Ramos (cell line): ENCODE results near the gene ZNF491.
"Not testable (repeated sequence)": the region's sequence is repeated elsewhere in the genome, so short reads cannot be mapped to it uniquely, and the experiment has no call there.

Source experiments
- in situ Hi-C: fragments of 300-500 bp; cut with MboI; formaldehyde crosslinking; loops from one replicate; pipeline ENCODE4 v1.14.3; 2022; ENCODE audit warnings: low sequenced_read_pairs; ENCODE audit not compliant: unreplicated experiment

Gene ZNF491

DNA sequence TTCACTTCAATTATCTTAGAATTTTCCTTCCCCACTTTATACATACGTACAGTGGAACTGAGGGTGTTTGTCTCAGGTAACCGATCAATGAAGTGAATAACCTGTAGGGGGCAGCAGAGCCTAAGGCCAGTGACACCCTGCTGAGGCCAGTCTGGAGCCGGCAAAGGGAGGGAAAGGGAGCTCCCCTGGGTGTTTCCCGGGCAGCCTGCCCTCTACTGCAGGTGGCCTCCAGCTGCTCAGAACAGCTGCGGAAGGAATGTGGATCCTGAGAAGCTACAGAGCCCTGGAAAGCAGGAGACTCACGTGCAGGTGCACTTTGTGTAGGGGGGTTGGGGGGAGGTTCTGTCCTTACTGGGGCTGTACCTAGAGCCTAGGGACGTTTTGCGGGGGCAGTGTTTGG is 832 bp upstream of the ZNF491 start:
- in situ Hi-C loops = no loop called here

DNA sequence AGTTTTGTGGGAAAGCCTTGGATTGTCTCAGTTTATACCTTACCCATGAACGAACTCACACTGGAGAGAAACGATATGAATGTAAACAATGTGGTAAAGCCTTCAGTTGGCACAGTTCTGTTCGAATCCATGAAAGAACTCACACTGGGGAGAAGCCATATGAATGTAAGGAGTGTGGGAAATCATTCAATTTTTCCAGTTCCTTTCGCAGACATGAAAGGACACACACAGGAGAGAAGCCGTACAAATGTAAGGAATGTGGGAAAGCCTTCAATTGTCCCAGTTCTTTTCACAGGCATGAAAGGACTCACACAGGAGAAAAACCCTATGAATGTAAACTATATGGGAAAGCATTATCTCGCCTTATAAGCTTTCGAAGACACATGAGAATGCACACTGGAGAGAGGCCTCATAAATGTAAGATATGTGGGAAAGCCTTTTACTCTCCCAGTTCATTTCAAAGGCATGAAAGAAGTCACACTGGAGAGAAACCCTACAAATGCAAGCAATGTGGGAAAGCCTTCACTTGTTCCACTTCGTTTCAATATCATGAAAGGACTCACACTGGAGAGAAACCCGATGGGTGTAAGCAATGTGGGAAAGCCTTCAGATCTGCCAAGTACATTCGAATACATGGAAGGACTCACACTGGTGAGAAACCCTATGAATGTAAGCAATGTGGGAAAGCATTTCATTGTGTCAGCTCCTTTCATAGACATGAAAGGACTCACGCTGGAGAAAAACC is 8.2 kb downstream of the ZNF491 start:
- in situ Hi-C loops = no loop called here

DNA sequence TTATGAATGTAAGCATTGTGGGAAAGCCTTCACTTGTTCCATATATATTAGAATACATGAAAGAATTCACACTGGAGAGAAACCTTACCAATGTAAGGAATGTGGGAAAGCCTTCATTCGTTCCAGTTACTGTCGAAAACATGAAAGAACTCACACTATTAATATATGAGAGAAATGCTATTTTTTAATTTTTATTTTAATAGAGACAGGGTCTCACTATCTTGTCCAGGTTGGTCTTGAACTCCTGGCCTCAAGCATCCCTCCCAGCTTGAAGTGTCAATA is 8.7 kb downstream of the ZNF491 start:
- in situ Hi-C loops = no loop called here

DNA sequence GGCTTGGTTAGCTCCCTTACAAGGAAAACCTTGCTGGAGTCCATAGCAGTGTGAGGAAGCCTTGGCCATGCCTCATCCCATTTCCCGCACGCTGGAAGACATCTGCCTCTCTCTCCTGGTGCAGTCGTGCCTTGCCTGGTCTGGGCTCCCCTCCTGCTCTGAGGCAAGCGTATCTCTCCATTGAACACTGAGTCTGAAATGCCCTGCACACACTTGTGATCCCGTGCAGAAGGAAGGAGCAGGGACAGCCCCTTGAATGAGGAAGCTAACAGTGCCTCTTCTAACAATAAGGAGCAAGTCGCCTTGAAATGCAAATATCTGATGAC is 15.3 kb downstream of the ZNF491 start:
- in situ Hi-C loops = no loop called here

DNA sequence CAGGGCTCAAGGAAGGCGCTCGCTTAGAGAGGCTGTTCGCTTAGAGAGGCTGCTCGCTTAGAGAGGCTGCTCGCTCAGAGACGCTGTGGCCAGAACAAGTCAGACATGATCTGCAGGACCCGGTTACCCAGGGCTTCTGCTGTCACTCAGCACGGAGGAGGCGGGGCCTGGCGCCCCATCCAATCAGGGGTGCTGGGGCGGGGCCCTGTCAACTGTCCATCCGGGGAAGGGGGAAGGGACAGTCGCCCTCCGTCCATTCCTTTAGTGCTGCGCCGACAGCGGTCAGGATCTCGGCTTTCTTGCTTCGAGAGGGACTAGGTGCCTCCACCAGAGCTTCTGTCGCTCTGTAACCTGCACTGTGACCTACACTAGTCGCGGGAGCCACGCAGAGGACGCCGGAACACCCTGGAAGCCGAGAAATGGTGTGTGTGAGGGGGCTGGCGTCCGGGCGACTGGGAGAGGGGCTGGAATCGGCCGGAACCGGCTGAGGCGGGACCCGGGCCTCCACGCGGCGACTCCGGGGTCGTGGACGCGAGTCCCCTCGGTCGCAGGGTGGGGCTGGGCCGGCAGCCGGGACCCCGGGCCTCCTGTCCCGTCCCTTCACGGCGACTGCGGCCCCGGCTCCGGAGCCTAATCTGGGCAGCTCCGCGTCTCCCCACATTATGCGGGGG is 15.8 kb downstream of the ZNF491 start, which contains the start of gene ZNF440:
ZNF440 (plus strand) TSS at position 245 of the 671 bp plus-strand sequence; CDS start at position 420, 175 bp downstream.
- in situ Hi-C loops = no loop called here

- in situ Hi-C loops = no loop called here
Observed at GRCh38 chr19:11814700-11815035, 16.3 kb downstream of the ZNF491 start.

GRCh38 chr19:11821474-11822109 is 23.3 kb downstream of the ZNF491 start:
- in situ Hi-C loops = no loop called here

GRCh38 chr19:11828957-11829876 is 30.9 kb downstream of the ZNF491 start:
- in situ Hi-C loops = not testable (repeated sequence)

DNA sequence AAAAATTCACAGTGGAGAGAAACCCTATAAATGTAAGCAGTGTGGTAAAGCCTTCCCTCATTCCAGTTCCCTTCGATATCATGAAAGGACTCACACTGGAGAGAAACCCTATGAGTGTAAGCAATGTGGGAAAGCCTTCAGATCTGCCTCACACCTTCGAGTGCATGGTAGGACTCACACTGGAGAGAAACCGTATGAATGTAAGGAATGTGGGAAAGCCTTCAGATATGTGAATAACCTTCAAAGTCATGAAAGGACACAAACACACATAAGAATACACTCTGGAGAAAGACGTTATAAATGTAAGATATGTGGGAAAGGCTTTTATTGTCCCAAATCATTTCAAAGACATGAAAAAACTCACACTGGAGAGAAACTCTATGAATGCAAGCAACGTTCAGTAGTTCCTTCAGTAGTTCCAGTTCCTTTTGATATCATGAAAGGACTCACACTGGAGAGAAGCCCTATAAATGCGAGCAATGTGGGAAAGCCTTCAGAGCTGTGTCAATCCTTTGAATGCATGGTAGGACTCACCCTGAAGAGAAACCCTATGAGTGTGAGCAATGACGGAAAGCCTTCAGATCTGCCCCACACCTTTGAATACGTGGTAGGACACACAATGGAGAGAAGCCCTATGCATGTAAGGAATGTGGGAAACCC is 34.1 kb downstream of the ZNF491 start:
- in situ Hi-C loops = no loop called here

DNA sequence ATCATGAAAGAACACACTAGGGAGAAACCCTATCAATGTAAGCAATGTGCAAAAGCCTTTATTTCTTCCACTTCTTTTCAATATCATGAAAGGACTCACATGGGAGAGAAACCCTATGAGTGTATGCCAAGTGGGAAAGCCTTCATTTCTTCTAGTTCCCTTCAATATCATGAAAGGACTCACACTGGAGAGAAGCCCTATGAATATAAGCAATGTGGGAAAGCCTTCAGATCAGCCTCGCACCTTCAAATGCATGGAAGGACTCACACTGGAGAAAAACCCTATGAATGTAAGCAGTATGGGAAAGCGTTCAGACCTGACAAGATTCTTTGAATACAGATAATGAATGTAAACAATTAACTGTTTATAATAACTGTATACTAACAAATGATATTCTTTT is 35.2 kb downstream of the ZNF491 start:
- in situ Hi-C loops = no loop called here

DNA sequence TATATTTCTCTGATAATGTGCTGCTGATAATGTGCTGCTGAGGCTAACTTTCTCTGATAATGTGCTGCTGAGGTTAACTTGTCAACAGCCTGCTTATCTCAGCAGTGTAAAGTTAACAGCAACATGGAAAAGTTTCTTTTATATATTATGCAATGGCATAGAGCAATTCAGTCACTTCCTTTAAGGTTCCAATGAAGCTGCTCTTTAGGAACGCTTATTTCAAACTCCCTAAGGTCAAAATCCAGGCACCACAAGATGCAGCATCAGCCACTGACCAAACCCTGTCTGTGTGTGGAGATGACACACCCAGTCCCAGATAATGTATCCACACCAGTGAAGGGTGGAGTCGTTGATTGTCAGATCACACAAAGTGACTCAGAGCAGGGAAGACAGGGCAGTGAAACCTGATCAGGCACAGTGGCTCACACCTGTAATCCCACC is 37.3 kb downstream of the ZNF491 start:
- in situ Hi-C loops = not testable (repeated sequence)

DNA sequence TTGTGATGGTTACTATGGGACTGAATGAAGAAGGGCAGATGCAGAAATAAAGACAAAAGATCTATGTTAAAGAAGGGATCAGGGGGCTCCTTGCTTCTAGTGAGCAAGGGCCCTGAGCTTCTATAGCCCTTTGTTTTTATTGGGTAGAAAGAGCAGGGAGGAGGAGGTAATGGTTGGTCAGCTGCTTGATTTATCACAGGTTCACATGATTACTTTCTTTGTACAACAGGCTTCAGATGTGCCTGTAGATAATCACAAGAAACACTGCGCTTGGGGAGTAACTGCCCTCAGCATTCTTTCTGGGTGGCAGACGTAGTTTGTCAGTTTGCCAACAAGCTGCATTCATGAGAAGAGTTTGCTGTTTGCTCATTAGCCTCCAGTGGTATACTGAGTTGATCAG is 45.4 kb downstream of the ZNF491 start:
- in situ Hi-C loops = no loop called here

DNA sequence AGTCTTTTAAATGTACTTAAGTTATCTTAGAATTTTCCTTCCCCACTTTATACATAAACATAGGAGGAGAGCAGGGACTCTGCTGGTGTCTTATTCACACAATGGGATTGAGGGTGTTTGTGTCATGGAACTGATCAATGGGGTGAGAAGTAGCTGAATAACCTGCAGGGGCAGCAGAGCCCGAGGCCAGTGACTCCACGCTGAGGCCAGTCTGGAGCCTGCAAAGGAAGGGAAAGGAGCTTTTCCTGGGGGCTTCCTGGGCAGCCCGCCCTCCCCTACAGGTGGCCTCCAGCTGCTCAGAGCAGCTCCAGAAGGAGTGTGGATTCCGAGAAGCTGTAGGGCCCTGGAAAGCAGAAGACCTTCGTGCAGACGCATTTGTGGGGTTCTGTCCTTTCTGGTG is 49.3 kb downstream of the ZNF491 start:
- in situ Hi-C loops = not testable (repeated sequence)

GRCh38 chr19:11848200-11848593 is 49.9 kb downstream of the ZNF491 start:
- in situ Hi-C loops = no loop called here

DNA sequence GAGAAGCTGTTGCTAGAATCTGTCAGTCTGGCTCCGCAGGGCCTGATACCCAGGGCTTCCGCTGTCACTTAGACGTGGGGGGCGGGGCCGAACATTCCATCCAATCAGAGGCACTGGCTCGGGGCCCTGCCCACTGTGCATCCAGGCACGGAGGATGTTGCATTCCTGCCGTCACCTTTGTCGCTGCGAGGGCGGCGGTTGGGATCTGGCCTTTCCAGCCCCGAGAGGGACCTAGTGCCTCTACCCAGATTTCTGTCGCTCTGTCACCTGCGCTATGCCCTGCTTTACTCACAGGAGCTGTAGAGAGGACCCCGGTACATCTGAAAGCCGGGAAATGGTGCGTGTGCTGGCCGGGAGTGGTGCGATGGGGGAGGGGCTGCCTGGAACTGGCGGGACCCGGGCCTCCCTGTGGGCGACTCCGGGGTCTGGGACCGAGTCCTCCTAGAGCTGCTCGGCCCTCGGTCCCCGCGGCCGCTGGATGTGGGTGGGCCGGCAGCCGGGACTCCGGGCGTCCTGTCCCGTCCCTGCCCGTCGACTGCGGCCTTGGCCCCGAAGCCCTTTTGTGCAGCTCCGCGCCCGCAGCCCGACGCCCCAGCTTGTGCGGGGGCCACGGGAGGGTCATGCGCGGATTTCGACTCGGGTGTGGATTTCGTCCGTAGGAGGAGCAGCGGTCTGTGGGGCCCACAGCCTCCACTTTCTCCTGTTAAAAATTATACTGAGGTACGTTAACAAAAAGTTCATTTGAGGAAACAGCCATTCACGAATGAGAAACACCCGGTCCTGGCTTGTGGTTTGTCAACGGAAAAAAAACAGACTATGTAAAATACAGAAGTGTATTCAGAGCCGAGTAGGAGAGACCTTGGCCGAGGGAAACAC is 50.5 kb downstream of the ZNF491 start, which contains the start of gene ZNF439:
ZNF439 (plus strand) TSS at position 133 of the 876 bp plus-strand sequence; CDS start at position 275, 142 bp downstream.
- in situ Hi-C loops = no loop called here

DNA sequence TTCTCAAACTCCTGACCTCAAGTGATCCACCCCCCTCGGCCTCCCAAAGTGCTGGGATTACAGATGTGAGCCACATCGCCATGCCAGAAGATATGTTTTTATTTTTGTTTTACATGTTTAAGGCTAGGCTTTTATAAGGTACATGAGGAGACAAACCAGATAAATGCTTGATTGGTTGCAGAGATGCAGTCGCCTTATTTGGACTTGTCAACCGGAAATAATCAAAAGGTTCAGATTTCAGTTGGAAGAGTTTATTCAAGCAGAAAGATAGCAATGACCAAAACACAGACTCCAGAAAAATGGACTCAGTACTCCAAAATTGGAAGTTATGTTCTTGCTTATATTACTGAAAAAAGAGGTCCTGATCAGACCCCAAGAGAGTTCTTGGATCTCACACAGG is 52.0 kb downstream of the ZNF491 start:
- in situ Hi-C loops = not testable (repeated sequence)

DNA sequence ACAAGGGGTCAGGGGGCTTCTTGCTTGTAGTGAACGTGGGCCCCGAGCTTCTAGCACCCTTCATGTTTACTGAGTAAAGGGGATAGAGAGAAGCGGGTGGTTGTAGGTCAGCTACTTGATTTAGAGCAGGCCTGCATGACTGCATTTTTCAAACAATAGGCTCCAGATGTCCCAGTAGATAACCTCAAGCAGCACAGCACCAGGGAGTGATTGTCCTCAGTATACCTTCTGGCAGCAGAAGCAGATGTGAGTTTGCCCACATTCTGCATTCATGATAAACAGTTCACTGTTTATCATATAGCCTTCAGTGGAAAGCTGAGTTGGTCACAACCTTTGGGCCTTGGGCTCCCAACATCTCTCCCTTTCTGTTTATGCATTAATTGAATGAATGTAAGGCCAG is 55.0 kb downstream of the ZNF491 start:
- in situ Hi-C loops = no loop called here

- in situ Hi-C loops = no loop called here
Observed at GRCh38 chr19:11856596-11857250, 58.4 kb downstream of the ZNF491 start.
